HG03342 (cell line): ENCODE data around the gene DDX46.
A peak's percentile ranks its signal among the peaks of the same experiment; 100 is the strongest.
"Not testable (repeated sequence)": the region's sequence is repeated elsewhere in the genome, so short reads cannot be mapped to it uniquely, and the experiment has no call there.

Experiments
- ATAC-seq: cut with Tn5 transposase; IDR thresholded peaks from one replicate; pipeline ENCODE4 v1.9.1; 2021; ENCODE audit warnings: mild to moderate bottlenecking, moderate library complexity; ENCODE audit not compliant: unreplicated experiment

The DDX46 gene

DNA sequence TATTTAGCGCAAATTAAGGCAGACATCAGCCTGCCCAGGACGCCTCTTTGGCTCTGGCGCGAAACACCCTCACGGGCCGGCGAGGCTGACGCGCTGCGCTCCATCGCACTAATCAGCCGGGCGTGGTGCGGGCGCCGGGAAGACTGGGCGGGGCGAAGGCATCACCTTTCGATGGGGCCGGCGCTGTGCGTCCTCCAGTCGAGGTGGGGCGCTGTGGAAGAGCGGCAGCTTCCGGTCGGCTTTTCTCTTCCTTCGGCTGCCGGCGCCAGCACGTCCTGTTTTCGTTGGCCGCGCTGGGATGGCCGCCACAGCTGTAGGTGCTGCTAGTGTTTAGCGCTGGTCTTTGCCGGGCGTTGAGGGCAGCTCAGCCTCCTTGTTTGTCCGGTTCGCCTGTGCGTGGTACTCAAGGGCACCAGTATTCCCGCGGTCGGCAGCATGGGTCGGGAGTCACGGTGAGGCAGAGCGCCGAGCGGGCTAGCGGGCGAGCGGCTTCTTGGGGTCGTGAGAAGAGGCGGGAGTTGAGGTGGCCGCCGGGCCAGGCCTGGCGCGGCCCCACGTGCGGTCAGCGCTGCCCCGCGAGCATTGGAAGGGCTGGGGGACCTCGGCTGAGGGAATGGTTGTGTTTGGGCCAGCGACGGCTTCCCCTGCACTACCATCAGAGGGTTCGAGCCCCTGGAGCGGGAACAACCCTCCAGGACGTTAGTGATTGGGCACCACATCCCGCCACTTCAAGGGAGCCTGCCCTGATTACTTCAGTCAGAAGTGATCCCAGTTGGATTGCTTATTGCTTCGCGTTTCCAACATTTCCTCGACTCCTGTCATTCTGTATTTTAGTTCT, at the start of gene DDX46:
DDX46 (plus strand) TSS at position 276 of the 838 bp plus-strand sequence; CDS start at position 436, 160 bp downstream.
- peak; percentile 97 for ATAC-seq

GRCh38 chr5:134714120-134714519, 44.5 kb upstream of the DDX46 start:
- ATAC-seq = no peak

GRCh38 chr5:134714541-134714940, 44.0 kb upstream of the DDX46 start:
- no peak for ATAC-seq

DNA sequence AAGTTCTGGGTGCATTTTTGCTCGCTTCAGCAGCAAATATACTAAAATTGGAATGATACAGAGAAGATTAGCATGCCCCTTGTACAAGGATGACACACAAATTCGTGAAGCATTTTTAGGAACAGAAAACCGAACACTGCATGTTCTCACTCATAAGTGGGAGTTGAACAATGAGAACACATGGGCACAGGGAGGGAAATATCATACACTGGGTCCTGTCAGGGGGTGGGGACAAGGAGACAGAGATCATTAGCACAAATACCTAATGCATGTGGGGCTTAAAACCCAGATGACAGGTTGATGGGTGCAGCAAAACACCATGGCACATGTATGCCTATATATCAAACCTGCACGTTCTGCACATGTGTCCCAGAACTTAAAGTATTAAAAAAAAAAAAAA, 43.1 kb upstream of the DDX46 start:
- ATAC-seq = not testable (repeated sequence)

- ATAC-seq = no peak
Observed at GRCh38 chr5:134724872-134725271, 33.7 kb upstream of the DDX46 start.

GRCh38 chr5:134732819-134733218, 25.8 kb upstream of the DDX46 start:
- no peak for ATAC-seq

- ATAC-seq = no peak
Observed at GRCh38 chr5:134735243-134735642, 23.3 kb upstream of the DDX46 start.

- no peak for ATAC-seq
Observed at GRCh38 chr5:134736173-134736812, 22.3 kb upstream of the DDX46 start.

- peak; percentile 93 for ATAC-seq
Observed at GRCh38 chr5:134738133-134738962, 20.2 kb upstream of the DDX46 start, which contains the start of gene CAMLG. TSS of gene CAMLG (plus strand) at chr5:134738548. CDS start at chr5:134738621, 73 bp downstream.

GRCh38 chr5:134738963-134739661, 19.5 kb upstream of the DDX46 start:
- peak; percentile 25 for ATAC-seq

DNA sequence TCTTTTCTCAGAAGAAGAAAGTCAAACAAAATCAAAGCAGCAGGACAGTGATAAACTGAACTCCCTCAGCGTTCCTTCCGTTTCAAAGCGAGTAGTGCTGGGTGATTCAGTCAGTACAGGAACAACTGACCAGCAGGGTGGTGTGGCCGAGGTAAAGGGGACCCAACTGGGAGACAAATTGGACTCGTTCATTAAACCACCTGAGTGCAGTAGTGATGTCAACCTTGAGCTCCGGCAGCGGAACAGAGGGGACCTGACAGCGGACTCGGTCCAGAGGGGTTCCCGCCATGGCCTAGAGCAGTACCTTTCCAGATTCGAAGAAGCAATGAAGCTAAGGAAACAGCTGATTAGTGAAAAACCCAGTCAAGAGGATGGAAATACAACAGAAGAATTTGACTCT, 17.5 kb upstream of the DDX46 start:
- ATAC-seq = no peak

DNA sequence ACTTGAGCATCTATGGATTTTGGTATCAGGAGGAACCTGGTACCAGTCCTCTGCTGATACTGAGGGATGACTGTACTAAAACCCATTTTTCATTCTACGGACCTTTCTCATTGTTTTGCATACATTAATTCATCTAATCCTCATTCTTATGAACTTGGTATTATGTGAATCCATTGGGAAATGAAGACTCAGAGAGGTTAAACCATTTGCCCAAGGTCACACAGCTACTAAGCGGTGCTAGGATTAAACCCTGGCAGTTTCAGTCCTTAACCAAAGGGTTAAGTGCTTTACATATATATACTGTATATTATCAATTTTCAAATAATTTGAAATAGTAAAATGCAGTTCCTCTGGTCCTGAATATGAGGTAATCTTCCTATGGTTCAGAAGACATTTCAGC, 16.4 kb upstream of the DDX46 start:
- ATAC-seq = no peak

GRCh38 chr5:134749415-134749814, 9.2 kb upstream of the DDX46 start:
- ATAC-seq = no peak

DNA sequence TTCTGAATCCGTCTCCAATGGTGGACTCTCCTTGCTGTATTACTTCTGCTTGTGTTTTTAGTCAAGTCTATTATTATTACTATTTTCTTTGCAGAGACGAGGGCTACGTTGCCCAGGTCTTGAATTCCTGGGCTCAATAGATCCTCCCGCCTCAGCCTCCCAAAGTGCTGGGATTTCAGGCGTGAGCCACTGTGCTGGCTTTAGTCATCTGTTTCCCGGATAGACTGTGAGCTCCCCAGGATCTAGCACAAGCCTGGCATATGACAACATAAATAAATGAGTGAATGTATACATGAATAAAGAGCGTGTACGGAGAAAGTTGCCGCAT, 439 bp upstream of the DDX46 start:
- peak; percentile 1 for ATAC-seq

DNA sequence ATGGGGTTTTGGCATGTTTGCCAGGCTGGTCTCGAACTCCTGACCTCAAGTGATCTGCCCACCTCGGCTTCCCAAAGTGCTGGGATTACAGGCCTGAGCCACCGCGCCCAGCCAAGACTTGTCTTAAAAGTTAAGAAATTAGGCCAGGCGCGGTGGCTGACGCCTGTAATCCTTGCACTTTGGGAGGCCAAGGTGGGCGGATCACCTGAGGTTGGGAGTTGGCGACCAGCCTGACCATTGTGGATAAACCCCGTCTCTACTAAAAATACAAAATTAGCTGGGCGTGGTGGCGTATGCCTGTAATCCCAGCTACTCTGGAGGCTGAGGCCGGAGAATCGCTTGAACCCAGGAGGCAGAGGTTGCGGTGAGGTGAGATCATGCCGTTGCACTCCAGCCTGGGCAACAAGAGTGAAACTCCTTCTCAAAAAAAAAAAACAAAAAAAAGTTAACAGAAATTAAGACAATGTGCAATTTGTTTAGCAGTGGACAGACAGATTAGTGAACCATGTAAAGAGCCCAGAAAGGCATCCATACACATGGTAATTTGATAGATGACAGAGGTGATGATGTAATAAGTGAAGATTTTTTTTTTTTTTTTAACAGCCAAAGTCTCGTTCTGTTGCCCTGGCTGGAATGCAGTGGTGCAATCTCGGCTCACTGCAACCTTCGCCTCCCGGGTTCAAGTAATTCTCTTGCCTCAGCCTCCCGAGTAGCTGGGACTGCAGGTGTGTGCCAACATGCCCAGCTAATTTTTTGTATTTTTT, 9.1 kb downstream of the DDX46 start:
- not testable (repeated sequence) for ATAC-seq

DNA sequence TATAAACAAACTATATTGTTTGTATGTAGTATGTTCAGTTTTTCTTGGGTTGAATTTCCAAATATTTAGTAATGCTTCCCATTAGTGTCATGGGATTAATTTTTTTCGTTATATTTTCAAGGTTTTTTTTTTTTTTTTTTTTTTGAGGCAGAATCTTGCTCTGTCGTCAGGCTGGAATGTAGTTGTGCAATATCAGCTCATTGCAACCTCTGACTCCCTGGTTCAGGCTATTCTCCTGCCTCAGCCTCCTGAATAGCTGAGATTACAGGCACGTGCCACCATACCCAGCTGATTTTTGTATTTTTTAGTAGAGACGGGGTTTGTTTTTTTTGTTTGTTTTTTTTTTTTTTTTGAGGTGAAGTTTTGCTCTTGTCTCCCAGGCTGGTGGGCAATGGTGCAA, 10.6 kb downstream of the DDX46 start:
- ATAC-seq = no peak

DNA sequence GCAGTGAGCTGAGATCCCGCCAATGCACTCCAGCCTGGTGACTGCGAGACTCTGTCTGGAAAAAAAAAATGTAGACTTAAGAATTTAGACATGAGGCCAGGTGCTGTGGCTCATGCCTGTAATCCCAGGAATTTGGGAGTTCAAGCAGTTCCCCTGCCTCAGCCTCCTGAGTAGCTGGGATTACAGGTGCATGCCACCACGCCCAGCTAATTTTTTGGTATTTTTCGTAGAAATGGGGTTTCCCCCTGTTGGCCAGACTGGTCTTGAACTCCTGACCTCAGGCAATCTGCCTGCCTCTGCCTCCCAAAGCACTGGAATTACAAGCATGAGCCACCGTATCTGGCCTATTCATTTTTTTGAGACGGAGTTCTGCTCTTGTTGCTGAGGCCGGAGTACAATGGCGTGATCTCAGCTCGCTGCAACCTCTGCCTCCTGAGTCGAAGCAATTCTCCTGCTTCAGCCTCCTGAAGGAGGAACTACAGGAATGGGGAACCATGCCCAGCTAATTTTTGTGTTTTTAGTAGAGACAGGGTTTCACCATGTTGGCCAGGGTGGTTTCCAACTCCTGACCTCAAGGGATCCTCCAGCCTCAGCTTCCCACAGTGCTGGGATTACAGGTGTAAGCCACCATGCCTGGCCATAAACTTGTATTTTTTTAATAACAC, 14.0 kb downstream of the DDX46 start:
- ATAC-seq = no peak

- no peak for ATAC-seq
Observed at GRCh38 chr5:134777366-134777765, 18.8 kb downstream of the DDX46 start.

- no peak for ATAC-seq
Observed at GRCh38 chr5:134784241-134784920, 25.8 kb downstream of the DDX46 start.
